Osteoblast (primary cell): ENCODE data around the gene AUTS2. TPM values are rescaled to one million over a fixed set of nuclear protein-coding genes. Genes with fewer than 3 reads are reported as not detected.

Experiments
- DNase-seq: peaks from one replicate; pipeline ENCODE4 v3.0.0; 2011; ENCODE audit warnings: low spot score, mixed read lengths; ENCODE audit not compliant: insufficient read length; ENCODE audit errors: missing footprints
- H2AFZ ChIP-seq: 2 replicates; pipeline ENCODE4 v1.6.0; 2011; ENCODE audit warnings: mild to moderate bottlenecking, low read length
- H3K27ac ChIP-seq: 2 replicates; pipeline ENCODE4 v1.5.1; 2011; ENCODE audit warnings: mild to moderate bottlenecking, low read depth, low read length, moderate library complexity
- H3K27me3 ChIP-seq: 2 replicates; pipeline ENCODE4 v1.6.0; 2012; ENCODE audit warnings: mild to moderate bottlenecking, control low read depth, inconsistent platforms, low read length, moderate library complexity; ENCODE audit not compliant: insufficient read depth
- H3K36me3 ChIP-seq: 2 replicates; pipeline ENCODE4 v1.5.1; 2011; ENCODE audit warnings: mild to moderate bottlenecking, low read length, control low read depth, moderate library complexity; ENCODE audit not compliant: insufficient read depth
- H3K4me1 ChIP-seq: 2 replicates; pipeline ENCODE4 v1.5.1; 2011; ENCODE audit warnings: mild to moderate bottlenecking, low read length, control low read depth, moderate library complexity; ENCODE audit not compliant: insufficient read depth
- H3K4me2 ChIP-seq: 2 replicates; pipeline ENCODE4 v1.6.0; 2011; ENCODE audit warnings: mild to moderate bottlenecking, low read length; ENCODE audit not compliant: insufficient read depth
- H3K4me3 ChIP-seq: fragments of 200-600 bp; sonication (generic); 3 replicates; pipeline ENCODE4 v1.5.1; 2012; ENCODE audit warnings: mild to moderate bottlenecking, low read length, inconsistent platforms; ENCODE audit not compliant: insufficient read depth
- H3K79me2 ChIP-seq: 2 replicates; pipeline ENCODE4 v1.6.0; 2012; ENCODE audit warnings: mild to moderate bottlenecking, low read length, control low read depth, inconsistent platforms; ENCODE audit not compliant: insufficient read depth
- H3K9me3 ChIP-seq: 2 replicates; pipeline ENCODE4 v1.5.1; 2011; ENCODE audit warnings: low read depth, low read length, control low read depth
- H4K20me1 ChIP-seq: 2 replicates; pipeline ENCODE4 v1.6.0; 2012; ENCODE audit warnings: mild to moderate bottlenecking, low read length, control low read depth; ENCODE audit not compliant: insufficient read depth
- CTCF ChIP-seq: IDR thresholded peaks from 2 replicates; pipeline ENCODE4 v1.5.1; 2011; ENCODE audit warnings: mild to moderate bottlenecking, low read depth, low read length, moderate library complexity; ENCODE audit errors: extremely low read depth
- total RNA-seq: library from RNA; depleted of rRNA; stranded (reverse); fragments of >200 nt; gene quantifications from 2 replicates; pipeline ENCODE4 v1.2.3, GENCODE V29; 2012

The AUTS2 gene
- total RNA-seq, 1 donor = 15.2 TPM

- TF ChIP-seq CTCF = no peak
- no peak overlapping the region for H3K4me3 ChIP-seq
- H3K79me2 ChIP-seq = no peaks in the 10 kb centered on the region
These were observed 555.7 kb downstream of the AUTS2 start for GRCh38 chr7:70153933-70154332.

GRCh38 chr7:70154521-70155180 is 556.4 kb downstream of the AUTS2 start:
- Histone ChIP-seq H2AFZ (no peak overlapping the region), H3K9me3 (no peaks in the 10 kb centered on the region), H3K27me3 (no peaks in the 10 kb centered on the region), H3K79me2 (no peaks in the 10 kb centered on the region), H4K20me1 (no peaks in the 10 kb centered on the region), H3K4me2 (no peak overlapping the region), H3K4me3 (no peak overlapping the region), H3K36me3 (no peaks in the 10 kb centered on the region), H3K27ac (no peak overlapping the region), H3K4me1 (no peaks in the 10 kb centered on the region)
- no peak for DNase-seq
- TF ChIP-seq CTCF = no peak

More at GRCh38 chr7:70153933-70154332, 555.7 kb downstream of the AUTS2 start:
- Histone ChIP-seq H3K9me3 (no peaks in the 10 kb centered on the region), H3K4me2 (no peak overlapping the region), H3K4me1 (no peaks in the 10 kb centered on the region), H2AFZ (no peak overlapping the region), H3K27me3 (no peaks in the 10 kb centered on the region), H4K20me1 (no peaks in the 10 kb centered on the region), H3K27ac (no peak overlapping the region), H3K36me3 (no peaks in the 10 kb centered on the region)
- no peak for DNase-seq

GRCh38 chr7:70156057-70156456 is 557.8 kb downstream of the AUTS2 start:
- no peaks in the 10 kb centered on the region for H4K20me1 ChIP-seq
- H3K4me1 ChIP-seq = no peaks in the 10 kb centered on the region
- no peak for TF ChIP-seq CTCF
- no peak overlapping the region for H3K4me3 ChIP-seq
- H3K27ac ChIP-seq = no peak overlapping the region
- no peak overlapping the region for H3K4me2 ChIP-seq
- no peaks in the 10 kb centered on the region for H3K9me3 ChIP-seq
- H3K79me2 ChIP-seq = no peaks in the 10 kb centered on the region
- no peak for DNase-seq
- H2AFZ ChIP-seq = no peak overlapping the region
- H3K27me3 ChIP-seq = no peaks in the 10 kb centered on the region
- no peaks in the 10 kb centered on the region for H3K36me3 ChIP-seq

GRCh38 chr7:70159121-70159520 is 560.8 kb downstream of the AUTS2 start:
- no peaks in the 10 kb centered on the region for H3K27me3 ChIP-seq
- TF ChIP-seq CTCF = no peak
- H3K4me2 ChIP-seq = no peak overlapping the region
- H4K20me1 ChIP-seq = no peaks in the 10 kb centered on the region
- no peak overlapping the region for H3K27ac ChIP-seq
- H3K36me3 ChIP-seq = no peaks in the 10 kb centered on the region
- H3K79me2 ChIP-seq = no peaks in the 10 kb centered on the region
- no peaks in the 10 kb centered on the region for H3K4me1 ChIP-seq
- H3K4me3 ChIP-seq = no peak overlapping the region
- no peaks in the 10 kb centered on the region for H3K9me3 ChIP-seq
- no peak overlapping the region for H2AFZ ChIP-seq
- no peak for DNase-seq
